ENCODE measurements around the gene ACY1.

DNA sequence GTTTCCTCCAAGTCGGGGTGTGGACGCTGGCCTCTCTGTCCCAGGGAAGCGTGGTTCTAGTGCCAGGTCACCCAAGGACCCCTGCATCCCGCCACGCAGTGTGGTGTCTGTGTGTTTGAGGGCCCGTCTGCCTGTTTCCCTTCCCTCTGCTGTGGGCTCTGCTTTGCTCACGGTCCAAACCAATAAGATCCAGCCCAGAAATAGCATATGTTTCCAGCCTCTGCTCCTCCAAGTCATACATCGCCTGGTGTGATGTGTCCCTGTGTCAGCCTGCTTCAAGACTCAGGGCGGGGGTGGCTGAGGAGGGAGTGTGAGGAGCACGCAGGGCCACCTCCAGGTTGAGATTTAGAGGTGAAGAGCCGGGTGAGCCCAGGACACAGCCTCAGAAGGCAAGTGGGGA is 34.3 kb downstream of the ACY1 start:
- TF ChIP-seq, protein P1, sequence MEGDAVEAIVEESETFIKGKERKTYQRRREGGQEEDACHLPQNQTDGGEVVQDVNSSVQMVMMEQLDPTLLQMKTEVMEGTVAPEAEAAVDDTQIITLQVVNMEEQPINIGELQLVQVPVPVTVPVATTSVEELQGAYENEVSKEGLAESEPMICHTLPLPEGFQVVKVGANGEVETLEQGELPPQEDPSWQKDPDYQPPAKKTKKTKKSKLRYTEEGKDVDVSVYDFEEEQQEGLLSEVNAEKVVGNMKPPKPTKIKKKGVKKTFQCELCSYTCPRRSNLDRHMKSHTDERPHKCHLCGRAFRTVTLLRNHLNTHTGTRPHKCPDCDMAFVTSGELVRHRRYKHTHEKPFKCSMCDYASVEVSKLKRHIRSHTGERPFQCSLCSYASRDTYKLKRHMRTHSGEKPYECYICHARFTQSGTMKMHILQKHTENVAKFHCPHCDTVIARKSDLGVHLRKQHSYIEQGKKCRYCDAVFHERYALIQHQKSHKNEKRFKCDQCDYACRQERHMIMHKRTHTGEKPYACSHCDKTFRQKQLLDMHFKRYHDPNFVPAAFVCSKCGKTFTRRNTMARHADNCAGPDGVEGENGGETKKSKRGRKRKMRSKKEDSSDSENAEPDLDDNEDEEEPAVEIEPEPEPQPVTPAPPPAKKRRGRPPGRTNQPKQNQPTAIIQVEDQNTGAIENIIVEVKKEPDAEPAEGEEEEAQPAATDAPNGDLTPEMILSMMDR (IDR thresholded peaks at IDR 0.05), result no peak
- no peak for TF ChIP-seq POLR2A (IDR thresholded peaks at IDR 0.05)
- TF ChIP-seq POLR2AphosphoS5 (IDR thresholded peaks at IDR 0.05), result no peak
